OCI-LY1 (cell line): ENCODE data around the gene DCST2.

Experiments
- H2AFZ ChIP-seq: fragments of 200-600 bp; sonication (generic), shearing (Covaris generic); 2 replicates; pipeline ENCODE4 v1.6.0; 2014; ENCODE audit warnings: antibody characterized with exemption, mild to moderate bottlenecking, low read length
- H3F3A ChIP-seq: fragments of 200-600 bp; sonication (generic), shearing (Covaris generic); 2 replicates; pipeline ENCODE4 v1.6.0; 2014; ENCODE audit warnings: mild to moderate bottlenecking, antibody characterized with exemption, low read length, moderate library complexity; ENCODE audit not compliant: insufficient read depth
- H3K27ac ChIP-seq: fragments of 200-600 bp; sonication (generic); 2 replicates; pipeline ENCODE4 v1.5.1; 2014; ENCODE audit warnings: low read length, mixed run types, mild to moderate bottlenecking, low read depth; ENCODE audit not compliant: poor library complexity, severe bottlenecking
- H3K27me3 ChIP-seq: fragments of 200-600 bp; sonication (generic); 2 replicates; pipeline ENCODE4 v1.6.0; 2014; ENCODE audit warnings: antibody characterized with exemption, mild to moderate bottlenecking, low read length, moderate library complexity; ENCODE audit not compliant: insufficient read depth
- H3K36me3 ChIP-seq: fragments of 200-600 bp; sonication (generic); 2 replicates; pipeline ENCODE4 v1.6.1; 2014; ENCODE audit warnings: mild to moderate bottlenecking, antibody characterized with exemption, low read length, moderate library complexity, mixed read lengths; ENCODE audit not compliant: insufficient read depth
- H3K4me1 ChIP-seq: fragments of 200-600 bp; sonication (generic); 2 replicates; pipeline ENCODE4 v1.5.1; 2014; ENCODE audit warnings: mild to moderate bottlenecking, low read length, moderate library complexity; ENCODE audit not compliant: insufficient read depth, severe bottlenecking
- H3K4me2 ChIP-seq: fragments of 200-600 bp; sonication (generic), shearing (Covaris generic); 2 replicates; pipeline ENCODE4 v1.6.1; 2014; ENCODE audit warnings: low read length
- H3K4me3 ChIP-seq: fragments of 200-600 bp; sonication (generic); 2 replicates; pipeline ENCODE4 v1.5.1; 2014; ENCODE audit warnings: low read length, low read depth, mild to moderate bottlenecking, mixed read lengths; ENCODE audit not compliant: poor library complexity, severe bottlenecking
- H3K79me2 ChIP-seq: fragments of 200-600 bp; shearing (Covaris generic); 2 replicates; pipeline ENCODE4 v1.6.1; 2016; ENCODE audit warnings: mixed run types, low read length, mixed read lengths; ENCODE audit not compliant: insufficient read depth
- H3K9ac ChIP-seq: fragments of 200-600 bp; sonication (generic), shearing (Covaris generic); 2 replicates; pipeline ENCODE4 v1.6.1; 2014; ENCODE audit warnings: mild to moderate bottlenecking, low read length, mixed read lengths
- H3K9me2 ChIP-seq: fragments of 200-600 bp; sonication (generic), shearing (Covaris generic); 2 replicates; pipeline ENCODE4 v1.6.1; 2014; ENCODE audit warnings: low read depth, mild to moderate bottlenecking, low read length, mixed read lengths
- H3K9me3 ChIP-seq: fragments of 200-600 bp; shearing (Covaris generic); 2 replicates; pipeline ENCODE4 v1.6.1; 2014; ENCODE audit warnings: low read length, mixed read lengths
- H4K20me1 ChIP-seq: fragments of 200-600 bp; sonication (generic), shearing (Covaris generic); 2 replicates; pipeline ENCODE4 v1.6.0; 2016; ENCODE audit warnings: mild to moderate bottlenecking, low read length; ENCODE audit not compliant: insufficient read depth
- EZH2 ChIP-seq: fragments of 200-600 bp; sonication (generic), shearing (Covaris generic); IDR thresholded peaks from 2 replicates; pipeline ENCODE4 v1.8.0; 2017; ENCODE audit warnings: borderline replicate concordance, mixed run types, mild to moderate bottlenecking, antibody characterized with exemption, low read length, moderate library complexity, mixed read lengths
- TF ChIP-seq, protein P1 (sequence below): fragments of 200-600 bp; sonication (generic), shearing (Covaris generic); IDR thresholded peaks from 2 replicates; pipeline ENCODE4 v1.5.1; 2017; ENCODE audit warnings: mild to moderate bottlenecking, antibody characterized with exemption, low read length, moderate library complexity, mixed read lengths

The DCST2 gene

DNA sequence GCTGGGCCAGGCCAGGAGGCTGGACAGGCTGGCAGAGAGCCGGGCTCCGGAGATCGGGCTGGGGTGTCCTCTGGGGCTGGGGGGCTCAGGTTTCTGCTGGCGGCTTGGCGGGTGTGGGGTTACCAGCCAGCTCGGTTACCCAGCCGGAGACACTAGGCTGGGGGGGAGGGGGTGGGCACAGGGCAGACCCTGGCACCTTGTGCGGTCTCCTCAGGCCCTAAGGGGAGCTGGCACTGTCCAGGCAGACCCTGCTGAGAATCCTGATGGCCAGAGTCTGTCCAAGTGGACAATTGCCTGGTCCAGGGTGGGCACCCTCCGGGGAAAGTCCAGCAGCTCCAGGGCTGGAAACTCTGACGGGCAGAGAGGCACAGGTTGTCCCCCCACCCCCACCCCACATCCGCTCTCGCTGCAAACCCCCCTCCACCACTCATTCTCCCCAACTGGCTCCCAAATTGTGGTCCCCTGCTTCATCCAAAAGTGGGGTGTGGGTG is 24.3 kb downstream of the DCST2 start:
- H3K79me2 ChIP-seq: no peaks in the 10 kb centered on the region
- H4K20me1 ChIP-seq: no peaks in the 10 kb centered on the region

DNA sequence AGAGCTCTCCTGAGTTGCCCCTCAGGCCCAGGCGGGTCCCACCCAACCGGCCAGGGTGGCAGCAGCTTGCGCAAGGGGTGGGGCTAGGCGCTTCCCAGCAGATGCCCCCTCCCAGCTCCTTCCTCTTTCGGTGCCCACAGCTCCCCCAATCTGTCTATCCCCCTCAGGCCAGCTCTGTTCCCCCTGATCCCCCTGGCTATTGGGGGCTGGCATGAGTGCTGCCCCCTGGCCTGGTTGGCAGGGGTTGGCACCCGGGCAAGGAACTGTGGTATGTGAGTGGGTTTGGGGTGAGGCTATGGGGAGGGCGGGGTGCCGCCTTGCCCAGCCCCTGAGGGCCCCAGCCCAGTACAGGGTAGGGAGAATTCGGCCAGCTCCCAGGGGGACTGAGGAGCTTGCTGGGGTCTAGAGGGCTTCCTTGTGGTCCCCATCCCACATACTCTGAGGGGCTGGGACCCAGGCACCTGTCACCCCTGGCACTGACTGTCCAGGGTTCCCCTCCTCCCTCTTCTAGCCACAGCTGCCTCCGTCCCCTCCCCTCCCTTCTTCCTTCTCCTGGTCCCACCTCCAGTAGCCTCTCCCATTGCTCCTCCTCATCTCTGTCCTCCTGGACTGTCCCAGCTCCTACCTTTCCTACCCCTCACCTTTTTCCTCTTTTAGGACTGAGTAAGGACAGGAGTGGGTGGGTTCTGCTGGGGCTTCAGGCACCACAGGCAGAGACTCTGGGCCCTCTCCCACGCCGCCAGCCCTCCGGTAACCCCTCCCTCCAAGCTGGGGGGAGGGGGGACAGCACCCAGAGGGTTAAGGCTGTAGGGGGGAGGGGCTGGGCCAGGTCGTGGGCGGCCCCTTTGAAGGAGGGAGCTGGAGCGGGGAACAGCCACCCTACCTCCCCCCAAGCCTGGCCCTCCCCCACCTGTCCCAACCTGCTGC is 25.3 kb downstream of the DCST2 start:
- Histone ChIP-seq H3K27ac (no peak overlapping the region), H3K4me3 (no peak overlapping the region)

More for the DNA sequence above, 24.3 kb downstream of the DCST2 start:
- no peak overlapping the region for H3K4me3 ChIP-seq
- H3K9me3 ChIP-seq: no peaks in the 10 kb centered on the region
- no peaks in the 10 kb centered on the region for H3K27me3 ChIP-seq
- no peaks in the 10 kb centered on the region for H3K36me3 ChIP-seq
- no peak overlapping the region for H3K27ac ChIP-seq
- no peak overlapping the region for H3K9ac ChIP-seq
- H3K9me2 ChIP-seq: no peaks in the 10 kb centered on the region
- H3K4me1 ChIP-seq: peaks cover 23% of the 10 kb centered on the region
- TF ChIP-seq, protein P1, sequence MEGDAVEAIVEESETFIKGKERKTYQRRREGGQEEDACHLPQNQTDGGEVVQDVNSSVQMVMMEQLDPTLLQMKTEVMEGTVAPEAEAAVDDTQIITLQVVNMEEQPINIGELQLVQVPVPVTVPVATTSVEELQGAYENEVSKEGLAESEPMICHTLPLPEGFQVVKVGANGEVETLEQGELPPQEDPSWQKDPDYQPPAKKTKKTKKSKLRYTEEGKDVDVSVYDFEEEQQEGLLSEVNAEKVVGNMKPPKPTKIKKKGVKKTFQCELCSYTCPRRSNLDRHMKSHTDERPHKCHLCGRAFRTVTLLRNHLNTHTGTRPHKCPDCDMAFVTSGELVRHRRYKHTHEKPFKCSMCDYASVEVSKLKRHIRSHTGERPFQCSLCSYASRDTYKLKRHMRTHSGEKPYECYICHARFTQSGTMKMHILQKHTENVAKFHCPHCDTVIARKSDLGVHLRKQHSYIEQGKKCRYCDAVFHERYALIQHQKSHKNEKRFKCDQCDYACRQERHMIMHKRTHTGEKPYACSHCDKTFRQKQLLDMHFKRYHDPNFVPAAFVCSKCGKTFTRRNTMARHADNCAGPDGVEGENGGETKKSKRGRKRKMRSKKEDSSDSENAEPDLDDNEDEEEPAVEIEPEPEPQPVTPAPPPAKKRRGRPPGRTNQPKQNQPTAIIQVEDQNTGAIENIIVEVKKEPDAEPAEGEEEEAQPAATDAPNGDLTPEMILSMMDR: no peak
- no peak for TF ChIP-seq EZH2
- H3K4me2 ChIP-seq: no peak overlapping the region
- peaks cover 4% of the 10 kb centered on the region; the same call in 1 of the 2 replicates for H3F3A ChIP-seq
- H2AFZ ChIP-seq: no peak overlapping the region

DNA sequence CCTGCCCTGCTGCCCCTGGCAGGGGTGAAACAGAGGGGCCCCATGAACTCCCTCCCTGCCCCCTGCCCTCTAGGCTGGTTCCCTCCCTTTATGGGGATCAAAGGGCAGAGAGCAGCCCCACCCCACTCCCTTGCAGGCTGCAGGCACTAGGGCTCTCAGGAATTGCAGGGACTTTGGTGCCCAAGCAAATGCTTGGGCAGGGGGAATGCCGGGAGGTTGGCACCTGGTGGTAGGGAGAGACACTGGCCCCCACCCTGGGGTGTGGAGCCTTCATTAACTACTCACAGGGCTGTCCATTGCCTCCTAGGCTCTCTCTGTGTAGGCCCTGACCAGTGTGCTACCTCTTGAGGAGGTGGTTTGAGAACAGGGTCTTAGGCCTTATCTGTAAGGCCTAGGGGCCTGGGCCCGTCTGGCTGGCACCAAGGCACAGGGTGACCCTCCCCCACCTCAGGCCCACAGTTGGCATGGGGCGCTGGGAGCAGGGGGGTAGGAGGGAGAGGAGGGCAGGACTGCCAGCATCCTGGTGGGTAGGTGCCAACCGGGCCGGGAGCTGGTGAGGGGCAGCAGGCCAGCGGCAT is 26.2 kb downstream of the DCST2 start:
- Histone ChIP-seq H3K27me3 (no peaks in the 10 kb centered on the region), H3K4me3 (no peak overlapping the region), H3K4me1 (peaks cover 32% of the 10 kb centered on the region), H3K36me3 (no peaks in the 10 kb centered on the region), H3K27ac (no peak overlapping the region), H3F3A (peaks cover 4% of the 10 kb centered on the region; the same call in 1 of the 2 replicates), H3K4me2 (no peak overlapping the region), H3K9ac (no peak overlapping the region), H4K20me1 (no peaks in the 10 kb centered on the region), H3K9me2 (no peaks in the 10 kb centered on the region), H2AFZ (no peak overlapping the region), H3K9me3 (no peaks in the 10 kb centered on the region), H3K79me2 (no peaks in the 10 kb centered on the region)
- TF ChIP-seq EZH2: no peak
- TF ChIP-seq, protein P1: no peak

More for the DNA sequence above, 25.3 kb downstream of the DCST2 start:
- Histone ChIP-seq H3K79me2 (no peaks in the 10 kb centered on the region), H3F3A (peaks cover 4% of the 10 kb centered on the region; the same call in 1 of the 2 replicates), H3K4me1 (peaks cover 32% of the 10 kb centered on the region), H2AFZ (no peak overlapping the region), H3K9me2 (no peaks in the 10 kb centered on the region), H3K4me2 (no peak overlapping the region), H4K20me1 (no peaks in the 10 kb centered on the region), H3K27me3 (no peaks in the 10 kb centered on the region), H3K36me3 (no peaks in the 10 kb centered on the region), H3K9ac (no peak overlapping the region), H3K9me3 (no peaks in the 10 kb centered on the region)
- TF ChIP-seq EZH2: no peak
- TF ChIP-seq, protein P1: no peak
